Heart left ventricle (tissue), 16 donors: ENCODE results near the gene MAML2. TPM values are rescaled to one million over a fixed set of nuclear protein-coding genes. Genes with fewer than 3 reads are reported as not detected.

Experiments used
- ATAC-seq, 4 donors: fragments of 200-7000 bp; cut with Tn5 transposase; one replicate each; pipeline ENCODE4 v1.9.1; 2020 to 2022; ENCODE audit warnings: moderate library complexity in 4 of 4, mild to moderate bottlenecking in 3 of 4, moderate number of reproducible peaks in 1 of 4
- DNase-seq, 5 donors: peaks; one replicate each; pipeline ENCODE4 v3.0.0-alpha.2; 2020
- H3K27ac ChIP-seq, 12 donors: fragments of 200-600 bp; sonication (generic) in 4 of 12; one replicate each; pipeline versions ENCODE4 v1.5.0 to v1.8.0; 2016 to 2022; ENCODE audit warnings: mild to moderate bottlenecking in 2 of 12
- H3K27me3 ChIP-seq, 9 donors: fragments of 200-600 bp; sonication (generic) in 2 of 9; one replicate each; pipeline versions ENCODE4 v1.5.1 to v1.8.0; 2016 to 2022; ENCODE audit warnings: mild to moderate bottlenecking in 3 of 9
- H3K36me3 ChIP-seq, 9 donors: fragments of 200-600 bp; sonication (generic) in 2 of 9; one replicate each; pipeline versions ENCODE4 v1.5.0 to v1.8.0; 2018 to 2022; ENCODE audit warnings: mild to moderate bottlenecking in 2 of 9
- H3K4me1 ChIP-seq, 12 donors: fragments of 200-600 bp; sonication (generic) in 4 of 12; one replicate each; pipeline versions ENCODE4 v1.5.0 to v1.8.0; 2016 to 2022; ENCODE audit warnings: mild to moderate bottlenecking in 3 of 12
- H3K4me3 ChIP-seq, 12 donors: fragments of 200-600 bp; sonication (generic) in 4 of 12; one replicate each; pipeline versions ENCODE4 v1.5.0 to v1.8.0; 2017 to 2022; ENCODE audit warnings: mild to moderate bottlenecking in 9 of 12, moderate library complexity in 4 of 12
- H3K9me3 ChIP-seq, 12 donors: fragments of 200-600 bp; sonication (generic) in 4 of 12; one replicate each; pipeline versions ENCODE4 v1.5.0 to v1.8.0; 2016 to 2022; ENCODE audit warnings: mild to moderate bottlenecking in 1 of 12
- POLR2A ChIP-seq, 2 donors: fragments of 450-650 bp; IDR thresholded peaks; one replicate each; pipeline ENCODE4 v1.6.1; 2017; ENCODE audit warnings: antibody characterized with exemption in 2 of 2, mild to moderate bottlenecking in 2 of 2, moderate library complexity in 2 of 2
- WGBS, 4 donors: extraction: QIAGEN DNeasy Blood & Tissue Kit in 2 of 4; methylation state at CpG; one replicate each; pipeline versions ENCODE4 v1.1.5 to v1.1.7; 2013 to 2018; 5-methylcytosine and 5-hydroxymethylcytosine counted together
- intact Hi-C, 10 donors: fragments of 100-400 bp; cut with DNase I; formaldehyde crosslinking; loops; one replicate each; pipeline versions ENCODE4 v1.11.1 to v1.14.2; 2022
- polyA plus RNA-seq, 2 donors: library from polyadenylated mRNA; stranded (reverse); fragments of 200-250 nt; gene quantifications; one replicate each; pipeline ENCODE4 v1.2.3, GENCODE V29; 2013
- total RNA-seq, 9 donors: library from RNA; depleted of rRNA in 2 of 9; stranded (reverse); fragments of >200 nt in 2 of 9; fragmentation: NEBNext Ultra II Directional in 3 of 9; extraction: Animal tissue kit (Norgen Biotek cat#: 25700) in 3 of 9; gene quantifications; one replicate each; pipeline versions ENCODE4 v1.1.0 to v1.2.4, GENCODE V29; 2016 to 2023
- TF ChIP-seq, protein P1 (sequence below), 12 donors: fragments of 200-600 bp; sonication (generic) in 4 of 12; IDR thresholded peaks; one replicate each; pipeline versions ENCODE4 v1.5.0 to v1.8.0; 2018 to 2022; ENCODE audit warnings: antibody characterized with exemption in 12 of 12, mild to moderate bottlenecking in 5 of 12
- donor health status: ischemic (EF 13 %, LVEDD 7.1; RV severe dilation, severe dysfunction).
- donor health status: healthy with polysubstance abuse.
- donor health status: DM: no; HTN: yes; CAD: no.
- donor health status: DM: no; HTN: no; CAD: no.
- donor health status: ischemic (EF 25% LVEDD 6.9; RV normal size, moderate dysfunction).
- donor health status: ischemic (EF 25% LVEDD 5.7; RV mildly dilated, moderate dysfunction).
- donor health status: healthy.
- donor health status: DM: yes; HTN: yes; CAD: no.
- donor health status: ischemic (EF 35%, LVEDD 5.7; RV mildly dilated, moderate dysfunction).
- donor health status: nonischemic (EF 11% LVEDD 7.7; RV severe dilation, severe dysfunction).
- donor health status: DM: yes; HTN: yes; CAD: no.
- donor health status: PGD.
- donor health status: ischemic (EF 29% LVEDD 5.4; RV normal size, mild dysfunction).
- donor health status: nonischemic (EF 23%, LVEDD 6.1; RV moderate dilation, normal function).

The MAML2 gene
- total and polyA plus RNA-seq, 11 donors, result 1.3 to 10.8 (median 4.8) TPM

DNA sequence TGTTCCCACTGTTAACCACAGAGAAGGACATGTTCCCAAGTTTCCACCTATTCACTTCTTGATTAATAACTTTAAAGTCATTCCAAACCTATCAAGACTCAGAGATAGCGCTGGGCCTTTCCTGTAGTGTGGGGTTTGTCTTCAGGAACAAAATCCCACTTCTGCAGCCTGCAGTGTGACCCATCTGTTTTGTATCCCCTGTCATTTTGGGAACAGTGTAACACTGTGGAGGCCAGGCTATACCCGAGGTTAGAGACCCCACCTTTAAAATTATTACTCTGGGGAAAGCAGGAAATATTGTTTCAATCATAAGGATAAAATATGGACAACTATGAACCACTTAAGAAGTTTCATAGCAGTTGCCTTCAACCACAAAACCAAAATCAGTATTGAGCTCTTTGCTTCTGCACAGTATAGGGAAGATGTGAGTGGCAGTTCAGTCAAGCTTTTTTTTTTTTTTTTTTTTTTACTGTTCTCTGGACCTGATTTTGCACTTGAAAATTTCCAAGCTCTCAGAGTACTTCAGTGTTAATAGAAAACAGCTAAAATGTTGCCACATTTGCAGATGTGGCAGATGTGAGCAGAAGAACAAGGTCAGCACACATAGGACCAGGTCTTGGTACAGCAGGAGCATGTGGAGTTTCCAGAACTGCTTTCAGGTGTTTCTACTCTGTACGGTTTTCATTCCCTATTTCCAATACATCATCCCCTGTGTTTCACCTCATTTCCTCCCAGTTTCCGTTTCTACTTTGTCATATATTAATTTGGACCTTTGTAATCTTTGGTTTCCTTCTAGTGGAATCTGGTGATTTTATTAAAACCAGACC is 121.5 kb downstream of the MAML2 start:
- H3K4me3 ChIP-seq, result no peak overlapping the region
- no peak for DNase-seq
- H3K27me3 ChIP-seq, result no peaks in the 10 kb centered on the region
- TF ChIP-seq POLR2A (IDR thresholded peaks at IDR 0.05), result no peak
- TF ChIP-seq, protein P1, sequence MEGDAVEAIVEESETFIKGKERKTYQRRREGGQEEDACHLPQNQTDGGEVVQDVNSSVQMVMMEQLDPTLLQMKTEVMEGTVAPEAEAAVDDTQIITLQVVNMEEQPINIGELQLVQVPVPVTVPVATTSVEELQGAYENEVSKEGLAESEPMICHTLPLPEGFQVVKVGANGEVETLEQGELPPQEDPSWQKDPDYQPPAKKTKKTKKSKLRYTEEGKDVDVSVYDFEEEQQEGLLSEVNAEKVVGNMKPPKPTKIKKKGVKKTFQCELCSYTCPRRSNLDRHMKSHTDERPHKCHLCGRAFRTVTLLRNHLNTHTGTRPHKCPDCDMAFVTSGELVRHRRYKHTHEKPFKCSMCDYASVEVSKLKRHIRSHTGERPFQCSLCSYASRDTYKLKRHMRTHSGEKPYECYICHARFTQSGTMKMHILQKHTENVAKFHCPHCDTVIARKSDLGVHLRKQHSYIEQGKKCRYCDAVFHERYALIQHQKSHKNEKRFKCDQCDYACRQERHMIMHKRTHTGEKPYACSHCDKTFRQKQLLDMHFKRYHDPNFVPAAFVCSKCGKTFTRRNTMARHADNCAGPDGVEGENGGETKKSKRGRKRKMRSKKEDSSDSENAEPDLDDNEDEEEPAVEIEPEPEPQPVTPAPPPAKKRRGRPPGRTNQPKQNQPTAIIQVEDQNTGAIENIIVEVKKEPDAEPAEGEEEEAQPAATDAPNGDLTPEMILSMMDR (IDR thresholded peaks at IDR 0.05), result no peak
- 44 to 59% (median 45%) methylated on average over 4 of the region's 4 CpGs for WGBS, 4 donors
- H3K36me3 ChIP-seq, result no peaks in the 10 kb centered on the region
- intact Hi-C loops, result loop anchor here in 2 of 10 donors (10.0 kb wide), 2 partner anchors 113 to 167 kb away; no protein-coding TSS in a partner anchor
- no peak for ATAC-seq
- peak overlapping the region in 6 of 12 donors; percentile 5 to 63 (median 28) for H3K27ac ChIP-seq
- peaks cover 3 to 67% (median 45%) of the 10 kb centered on the region in 12 donors for H3K4me1 ChIP-seq
- no peaks in the 10 kb centered on the region for H3K9me3 ChIP-seq

DNA sequence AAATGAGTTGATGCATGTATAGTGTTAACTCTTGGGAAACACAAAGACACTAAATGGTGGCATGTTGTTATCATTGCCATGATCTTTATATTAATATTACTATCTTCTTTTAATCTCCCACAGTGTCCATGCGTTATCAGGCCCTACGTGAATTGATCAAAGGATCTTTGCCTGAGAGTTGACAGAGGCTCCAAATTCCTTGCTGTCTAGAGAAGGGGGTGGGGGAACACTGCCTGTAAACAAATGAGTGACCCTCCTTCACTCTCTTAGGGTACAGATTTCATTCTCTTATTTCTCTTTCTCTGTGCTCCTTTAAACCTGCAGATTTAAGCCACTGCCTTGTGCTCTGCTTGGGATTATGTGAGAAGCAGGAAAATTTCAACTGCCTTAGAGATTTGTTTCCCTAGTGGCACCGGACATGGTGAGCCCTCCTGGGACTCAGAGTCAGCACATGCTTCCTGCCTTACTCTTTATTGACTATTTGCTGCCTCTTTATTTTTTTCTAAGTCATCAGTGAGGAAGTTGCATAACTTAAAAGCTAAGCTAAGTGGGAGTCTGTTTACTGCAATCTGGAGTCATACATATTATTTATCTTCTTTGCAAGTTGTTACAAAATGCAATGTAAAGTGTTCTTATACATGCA is 122.9 kb downstream of the MAML2 start:
- Histone ChIP-seq H3K4me1 (peaks cover 7 to 76% (median 56%) of the 10 kb centered on the region in 12 donors), H3K9me3 (no peaks in the 10 kb centered on the region), H3K27ac (peak overlapping the region in 10 of 12 donors; percentile 5 to 63 (median 36)), H3K4me3 (no peak overlapping the region), H3K36me3 (no peaks in the 10 kb centered on the region), H3K27me3 (no peaks in the 10 kb centered on the region)
- 31 to 39% (median 37%) methylated on average over 3 of the region's 3 CpGs for WGBS, 4 donors
- peak in 3 of 5 donors; percentile 39 to 53 (median 40) for DNase-seq
- TF ChIP-seq POLR2A (IDR thresholded peaks at IDR 0.05), result no peak
- TF ChIP-seq, protein P1 (IDR thresholded peaks at IDR 0.05), result no peak
- intact Hi-C loops, result loop anchor here in 5 of 10 donors (10.0 kb wide), 3 partner anchors 55 to 165 kb away; no protein-coding TSS in a partner anchor
- ATAC-seq, result peak; percentile 38 to 76 (median 56)

DNA sequence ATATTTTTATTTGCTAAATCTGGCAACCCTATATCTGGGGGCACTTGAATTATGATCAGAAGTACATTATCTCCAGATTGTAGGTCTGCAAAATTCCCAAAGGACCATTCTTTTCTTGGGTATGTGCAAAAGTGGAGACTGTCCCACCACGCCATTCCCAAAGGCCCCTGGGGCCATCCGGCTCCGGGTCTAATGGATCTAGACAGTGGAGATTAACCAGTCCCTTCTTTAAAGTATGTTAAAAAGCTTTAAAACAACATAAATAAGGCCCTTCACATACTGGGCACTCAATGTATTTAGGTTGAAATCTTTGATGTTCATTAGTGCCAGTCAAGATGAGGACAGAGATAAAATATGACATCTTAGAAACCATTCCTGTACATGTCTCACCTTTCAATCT is 124.1 kb downstream of the MAML2 start:
- intact Hi-C loops, result loop anchor here in 3 of 10 donors (10.0 kb wide), 1 partner anchor 54 kb away; no protein-coding TSS in a partner anchor

More for the DNA sequence above, 124.1 kb downstream of the MAML2 start:
- 62 to 84% (median 76%) methylated on average over 3 of the region's 3 CpGs for WGBS, 4 donors
- Histone ChIP-seq H3K27ac (peak overlapping the region in 5 of 12 donors; percentile 2 to 70 (median 16)), H3K9me3 (no peaks in the 10 kb centered on the region), H3K27me3 (no peaks in the 10 kb centered on the region), H3K4me3 (no peak overlapping the region), H3K4me1 (peaks cover 7 to 86% (median 65%) of the 10 kb centered on the region in 12 donors), H3K36me3 (no peaks in the 10 kb centered on the region)
- no peak for DNase-seq
- ATAC-seq, result no peak
- TF ChIP-seq POLR2A (IDR thresholded peaks at IDR 0.05), result no peak
- TF ChIP-seq, protein P1 (IDR thresholded peaks at IDR 0.05), result no peak
